D721Med (cell line): ENCODE results near the gene RNF213.

Source experiments
- DNase-seq: peaks from one replicate; pipeline ENCODE4 v3.0.0; 2011; ENCODE audit warnings: low spot score; ENCODE audit not compliant: insufficient read length
- FAIRE-seq: peaks from 2 replicates; lab custom pipeline; 2011; peaks lifted over from hg19 to GRCh38; lab: Jason Lieb, UNC
- TF ChIP-seq, protein P1 (sequence below): IDR thresholded peaks from 2 replicates; pipeline ENCODE4 v1.5.1; 2012; ENCODE audit warnings: mild to moderate bottlenecking, control low read depth; ENCODE audit not compliant: insufficient read depth; ENCODE audit errors: missing control alignments

RNF213 gene

DNA sequence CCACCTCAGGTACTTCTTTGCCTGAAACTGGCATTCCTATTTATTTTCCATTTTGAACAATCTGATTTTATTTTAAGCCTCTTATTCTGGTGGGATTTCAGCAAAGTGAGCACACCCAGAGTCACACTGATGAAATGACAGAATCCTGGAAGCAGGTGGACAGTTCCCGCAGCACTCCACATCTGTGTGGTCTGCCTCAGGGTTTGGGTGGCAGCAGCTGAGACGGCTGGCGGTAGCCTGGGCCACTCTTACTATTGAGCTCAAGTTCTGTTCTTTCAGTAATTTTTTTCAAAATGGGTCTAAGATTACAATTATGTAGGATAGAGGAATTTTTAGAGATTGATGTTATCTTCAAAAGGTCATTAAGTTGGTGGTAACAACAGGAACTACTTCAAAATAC lies 121.8 kb downstream of the RNF213 start:
- DNase-seq = no peak
- no peak for FAIRE-seq
- TF ChIP-seq, protein P1, sequence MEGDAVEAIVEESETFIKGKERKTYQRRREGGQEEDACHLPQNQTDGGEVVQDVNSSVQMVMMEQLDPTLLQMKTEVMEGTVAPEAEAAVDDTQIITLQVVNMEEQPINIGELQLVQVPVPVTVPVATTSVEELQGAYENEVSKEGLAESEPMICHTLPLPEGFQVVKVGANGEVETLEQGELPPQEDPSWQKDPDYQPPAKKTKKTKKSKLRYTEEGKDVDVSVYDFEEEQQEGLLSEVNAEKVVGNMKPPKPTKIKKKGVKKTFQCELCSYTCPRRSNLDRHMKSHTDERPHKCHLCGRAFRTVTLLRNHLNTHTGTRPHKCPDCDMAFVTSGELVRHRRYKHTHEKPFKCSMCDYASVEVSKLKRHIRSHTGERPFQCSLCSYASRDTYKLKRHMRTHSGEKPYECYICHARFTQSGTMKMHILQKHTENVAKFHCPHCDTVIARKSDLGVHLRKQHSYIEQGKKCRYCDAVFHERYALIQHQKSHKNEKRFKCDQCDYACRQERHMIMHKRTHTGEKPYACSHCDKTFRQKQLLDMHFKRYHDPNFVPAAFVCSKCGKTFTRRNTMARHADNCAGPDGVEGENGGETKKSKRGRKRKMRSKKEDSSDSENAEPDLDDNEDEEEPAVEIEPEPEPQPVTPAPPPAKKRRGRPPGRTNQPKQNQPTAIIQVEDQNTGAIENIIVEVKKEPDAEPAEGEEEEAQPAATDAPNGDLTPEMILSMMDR = no peak

DNA sequence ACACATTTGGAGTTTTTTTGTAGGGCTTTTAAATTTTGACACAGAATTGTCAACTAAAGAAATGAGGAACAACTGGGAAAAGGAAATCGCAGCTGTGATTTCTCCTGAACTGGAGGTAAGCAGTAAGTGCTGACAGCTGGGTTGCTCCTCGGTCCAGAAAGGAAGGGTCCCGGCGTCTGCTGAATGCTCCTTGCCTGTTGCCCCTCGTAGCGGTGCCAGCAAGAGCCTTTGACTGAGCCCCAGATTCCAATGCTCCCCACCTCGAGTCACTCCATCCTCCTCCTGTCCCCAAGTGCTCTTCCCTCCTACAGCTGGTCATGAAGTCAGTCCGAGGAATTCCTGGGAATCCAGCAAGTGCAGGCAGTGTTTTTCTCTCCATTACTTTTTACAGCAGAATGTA lies 122.3 kb downstream of the RNF213 start:
- FAIRE-seq (no peak), DNase-seq (no peak)
- TF ChIP-seq, protein P1 = no peak

GRCh38 chr17:80384078-80384960 lies 123.7 kb downstream of the RNF213 start:
- no peak for FAIRE-seq
- no peak for DNase-seq
- TF ChIP-seq, protein P1 = no peak

DNA sequence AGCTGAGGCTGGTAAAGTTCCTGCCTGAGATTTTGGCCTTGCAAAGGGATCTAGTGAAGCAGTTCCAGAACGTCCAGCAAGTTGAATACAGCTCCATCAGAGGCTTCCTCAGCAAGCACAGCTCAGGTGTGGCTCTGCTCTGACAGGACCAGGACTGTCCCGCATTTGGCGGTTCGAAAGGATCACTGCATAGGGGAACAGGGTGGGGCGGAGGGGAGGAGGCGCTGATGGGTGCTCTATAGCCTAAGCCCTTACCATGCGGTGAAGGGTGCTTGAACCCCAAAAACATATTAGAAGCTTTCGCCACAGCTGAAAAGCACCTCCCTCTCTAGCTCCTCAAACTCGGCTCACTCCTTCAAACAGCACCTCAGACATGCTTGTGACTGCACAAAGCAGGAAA lies 124.4 kb downstream of the RNF213 start:
- DNase-seq (no peak), FAIRE-seq (no peak)
- TF ChIP-seq, protein P1 = no peak

- TF ChIP-seq, protein P1 = no peak
- DNase-seq (no peak), FAIRE-seq (no peak)
Observed at GRCh38 chr17:80386341-80386740, 125.7 kb downstream of the RNF213 start.

- DNase-seq (no peak), FAIRE-seq (no peak)
- TF ChIP-seq, protein P1 = no peak
Observed at GRCh38 chr17:80387071-80387470, 126.4 kb downstream of the RNF213 start.

GRCh38 chr17:80388175-80388574 lies 127.5 kb downstream of the RNF213 start:
- FAIRE-seq (no peak), DNase-seq (no peak)
- TF ChIP-seq, protein P1 = no peak
